WTC11 (cell line): ENCODE measurements around the gene C17orf78. TPM values are rescaled to one million over a fixed set of nuclear protein-coding genes. Genes with fewer than 3 reads are reported as not detected.
"Not testable (repeated sequence)": the region's sequence is repeated elsewhere in the genome, so short reads cannot be mapped to it uniquely, and the experiment has no call there.

ENCODE experiments used
- ATAC-seq: fragments of 200-7000 bp; cut with Tn5 transposase; 2 replicates; pipeline ENCODE4 v1.10.0; 2021; ENCODE audit warnings: mild to moderate bottlenecking, moderate library complexity
- CTCF ChIA-PET: fragments of 300-600 bp; sonication (Branson Sonifier 250); formaldehyde crosslinking; loops from one replicate; lab custom pipeline; 2021; ENCODE audit warnings: antibody characterized with exemption; lab: Charles Lee
- POLR2A ChIA-PET: fragments of 350-600 bp; sonication (Branson Sonifier 250); formaldehyde crosslinking; loops from one replicate; lab custom pipeline; 2021; ENCODE audit warnings: antibody characterized with exemption; lab: Charles Lee
- DNase-seq: peaks from one replicate; pipeline ENCODE4 v3.0.0; 2021; ENCODE audit warnings: low spot score
- H3K27ac Mint-ChIP-seq: 2 replicates; pipeline ENCODE4 v1.8.0; 2021; ENCODE audit warnings: mixed read lengths
- H3K27me3 Mint-ChIP-seq: 2 replicates; pipeline ENCODE4 v1.8.0; 2021; ENCODE audit warnings: low read depth, mild to moderate bottlenecking, moderate library complexity, mixed read lengths
- H3K36me3 Mint-ChIP-seq: 2 replicates; pipeline ENCODE4 v1.8.0; 2021; ENCODE audit warnings: mixed read lengths
- H3K4me1 Mint-ChIP-seq: 2 replicates; pipeline ENCODE4 v1.8.0; 2022; ENCODE audit warnings: mixed read lengths
- H3K4me3 Mint-ChIP-seq: 2 replicates; pipeline ENCODE4 v1.8.0; 2021; ENCODE audit warnings: mild to moderate bottlenecking, moderate library complexity, mixed read lengths
- H3K9me3 Mint-ChIP-seq: 2 replicates; pipeline ENCODE4 v1.8.0; 2021; ENCODE audit warnings: mixed read lengths
- CDX4 ChIP-seq: fragments of 250-450 bp; sonication (Bioruptor Pico); IDR thresholded peaks from 2 replicates; pipeline ENCODE4 v1.9.0; 2021; ENCODE audit warnings: moderate library complexity, mild to moderate bottlenecking, inconsistent platforms, borderline replicate concordance
- E2F1 ChIP-seq: sonication (generic); formaldehyde crosslinking; IDR thresholded peaks from 2 replicates; pipeline ENCODE4 v1.8.0; 2022; ENCODE audit warnings: mild to moderate bottlenecking, missing genetic modification reagents
- ELF4 ChIP-seq: sonication (generic); formaldehyde crosslinking; IDR thresholded peaks from 2 replicates; pipeline ENCODE4 v1.8.1; 2022; ENCODE audit warnings: low read depth, mild to moderate bottlenecking, moderate library complexity, missing genetic modification reagents
- EMX1 ChIP-seq: fragments of 250-450 bp; sonication (Bioruptor Pico); IDR thresholded peaks from 2 replicates; pipeline ENCODE4 v1.8.0; 2021; ENCODE audit warnings: mild to moderate bottlenecking
- FOXK1 ChIP-seq: sonication (generic); formaldehyde crosslinking; IDR thresholded peaks from 2 replicates; pipeline ENCODE4 v1.8.0; 2022; ENCODE audit warnings: mild to moderate bottlenecking, moderate library complexity, missing genetic modification reagents
- GTF2I ChIP-seq: fragments of 250-450 bp; sonication (Bioruptor Pico); conservative IDR thresholded peaks from 2 replicates; pipeline ENCODE4 v1.4.0; 2021; ENCODE audit warnings: mild to moderate bottlenecking
- NFATC4 ChIP-seq: fragments of 250-450 bp; sonication (Bioruptor Pico); IDR thresholded peaks from 2 replicates; pipeline ENCODE4 v1.9.0; 2021; ENCODE audit warnings: mild to moderate bottlenecking
- RELA ChIP-seq: sonication (generic); formaldehyde crosslinking; IDR thresholded peaks from 2 replicates; pipeline ENCODE4 v1.8.1; 2022; ENCODE audit warnings: missing genetic modification reagents, mild to moderate bottlenecking, borderline replicate concordance
- TEAD1 ChIP-seq: sonication (generic); formaldehyde crosslinking; IDR thresholded peaks from 2 replicates; pipeline ENCODE4 v1.8.0; 2022; ENCODE audit warnings: mild to moderate bottlenecking, missing genetic modification reagents
- TEAD4 ChIP-seq: sonication (generic); formaldehyde crosslinking; IDR thresholded peaks from 2 replicates; pipeline ENCODE4 v1.8.0; 2022; ENCODE audit warnings: mild to moderate bottlenecking, missing genetic modification reagents
- ZBTB21 ChIP-seq: sonication (generic); formaldehyde crosslinking; IDR thresholded peaks from 2 replicates; pipeline ENCODE4 v1.8.1; 2023; ENCODE audit warnings: mild to moderate bottlenecking, missing genetic modification reagents, borderline replicate concordance
- ZNF281 ChIP-seq: sonication (generic); formaldehyde crosslinking; IDR thresholded peaks from 2 replicates; pipeline ENCODE4 v1.8.0; 2023; ENCODE audit warnings: mild to moderate bottlenecking, missing genetic modification reagents
- ZNF532 ChIP-seq: fragments of 250-450 bp; sonication (Bioruptor Pico); IDR thresholded peaks from 2 replicates; pipeline ENCODE4 v1.9.0; 2021; ENCODE audit warnings: mild to moderate bottlenecking, borderline replicate concordance
- ZSCAN18 ChIP-seq: fragments of 250-450 bp; sonication (Bioruptor Pico); IDR thresholded peaks from 2 replicates; pipeline ENCODE4 v2.1.2; 2022; ENCODE audit warnings: mild to moderate bottlenecking, moderate library complexity
- total RNA-seq: library from RNA; stranded (reverse); gene quantifications from 3 replicates; pipeline ENCODE4 v1.2.3, GENCODE V29; 2021

C17orf78 gene
- total RNA-seq, 1 experiment from 2014 or later, result not detected

GRCh38 chr17:37344519-37344918 is 31.3 kb upstream of the C17orf78 start (continued):
- TF ChIP-seq ZNF281 (CRISPR knock-in tag) (no peak), CDX4 (no peak), EMX1 (no peak), E2F1 (CRISPR knock-in tag) (no peak), ELF4 (no peak), FOXK1 (CRISPR knock-in tag) (no peak), NFATC4 (CRISPR knock-in tag) (no peak)
- TF ChIP-seq, all 79 proteins: peak for 0

- not testable (repeated sequence) for DNase-seq
- CTCF ChIA-PET, result interaction anchor here (2.8 kb wide), 1 partner anchor 26 kb away, joined by 10 read pairs; no protein-coding TSS in a partner anchor
Measured at GRCh38 chr17:37346863-37347402, 28.9 kb upstream of the C17orf78 start.

GRCh38 chr17:37356796-37357569 is 18.8 kb upstream of the C17orf78 start:
- H3K27me3 Mint-ChIP-seq, POLR2A ChIA-PET, DNase-seq, H3K9me3 Mint-ChIP-seq, ATAC-seq: not testable (repeated sequence)
- Mint-ChIP-seq H3K4me1 (peaks cover 36% of the 10 kb centered on the region), H3K36me3 (peaks cover 15% of the 10 kb centered on the region), H3K27ac (peak overlapping the region; percentile 99), H3K4me3 (peak overlapping the region; percentile 97)
- CTCF ChIA-PET, result interaction anchor here (1.1 kb wide), 1 partner anchor 16 kb away, joined by 4 read pairs; no protein-coding TSS in a partner anchor

More at GRCh38 chr17:37346863-37347402, 28.9 kb upstream of the C17orf78 start:
- H3K27ac Mint-ChIP-seq, ATAC-seq, POLR2A ChIA-PET, H3K27me3 Mint-ChIP-seq, H3K4me3 Mint-ChIP-seq, H3K4me1 Mint-ChIP-seq: not testable (repeated sequence)
- Mint-ChIP-seq H3K36me3 (peaks cover 40% of the 10 kb centered on the region), H3K9me3 (peaks cover 16% of the 10 kb centered on the region)

GRCh38 chr17:37358098-37358829 is 17.5 kb upstream of the C17orf78 start:
- Mint-ChIP-seq H3K27ac (peak overlapping the region; percentile 99), H3K4me3 (peak overlapping the region; percentile 97), H3K36me3 (peaks cover 5% of the 10 kb centered on the region), H3K27me3 (no peaks in the 10 kb centered on the region), H3K9me3 (no peaks in the 10 kb centered on the region), H3K4me1 (peaks cover 36% of the 10 kb centered on the region)
- DNase-seq, result peak; percentile 85
- peak; percentile 33 for ATAC-seq
- POLR2A ChIA-PET, result interaction anchor here (1.0 to 1.5 kb wide), 5 partner anchors 9 to 251 kb away, joined by 3 to 5 read pairs (median 4); partner anchors contain the start of gene SYNRG
- CTCF ChIA-PET, result interaction anchor here (0.6 to 2.6 kb wide), 9 partner anchors 9 to 732 kb away, joined by 3 to 58 read pairs (median 5); partner anchors contain the start of gene SYNRG
- TF ChIP-seq ZSCAN18 (CRISPR knock-in tag) (no peak), ZNF532 (CRISPR knock-in tag) (no peak), ZBTB21 (CRISPR knock-in tag) (no peak), RELA (CRISPR knock-in tag) (no peak), TEAD1 (CRISPR knock-in tag) (peak; percentile 71), GTF2I (CRISPR knock-in tag) (no peak), TEAD4 (CRISPR knock-in tag) (no peak)
